Karpas-422 (cell line): ENCODE measurements around the gene OXT. TPM values are rescaled to one million over a fixed set of nuclear protein-coding genes. Genes with fewer than 3 reads are reported as not detected.
"Not testable (repeated sequence)": the region's sequence is repeated elsewhere in the genome, so short reads cannot be mapped to it uniquely, and the experiment has no call there.

Experiments
- DNase-seq: peaks from one replicate; pipeline ENCODE4 v3.0.0-alpha.2; 2015
- H2AFZ ChIP-seq: fragments of 200-600 bp; sonication (generic); 2 replicates; pipeline ENCODE4 v1.6.1; 2014; ENCODE audit warnings: antibody characterized with exemption, low read length, mixed read lengths
- H3K27ac ChIP-seq: fragments of 200-600 bp; sonication (generic); 2 replicates; pipeline ENCODE4 v1.5.1; 2014; ENCODE audit warnings: mild to moderate bottlenecking, low read length, moderate library complexity
- H3K27me3 ChIP-seq: fragments of 200-600 bp; sonication (generic); 2 replicates; pipeline ENCODE4 v1.6.1; 2014; ENCODE audit warnings: low read length, mixed read lengths
- H3K36me3 ChIP-seq: fragments of 200-600 bp; sonication (generic); 2 replicates; pipeline ENCODE4 v1.6.1; 2014; ENCODE audit warnings: low read length, mixed read lengths; ENCODE audit not compliant: insufficient read depth
- H3K4me1 ChIP-seq: fragments of 200-600 bp; sonication (generic); 2 replicates; pipeline ENCODE4 v1.6.1; 2014; ENCODE audit warnings: mild to moderate bottlenecking, low read length, mixed read lengths
- H3K4me2 ChIP-seq: fragments of 200-600 bp; sonication (generic); 2 replicates; pipeline ENCODE4 v1.6.1; 2014; ENCODE audit warnings: low read length, low read depth, mild to moderate bottlenecking; ENCODE audit not compliant: poor library complexity, severe bottlenecking
- H3K4me3 ChIP-seq: fragments of 200-600 bp; sonication (generic); 2 replicates; pipeline ENCODE4 v1.5.1; 2014; ENCODE audit warnings: mild to moderate bottlenecking, antibody characterized with exemption, low read length, mixed read lengths
- H3K79me2 ChIP-seq: fragments of 200-600 bp; sonication (generic); 2 replicates; pipeline ENCODE4 v1.6.1; 2014; ENCODE audit warnings: mild to moderate bottlenecking, low read length, mixed read lengths
- H3K9ac ChIP-seq: fragments of 200-600 bp; sonication (generic); 2 replicates; pipeline ENCODE4 v1.6.0; 2014; ENCODE audit warnings: low read length
- H3K9me2 ChIP-seq: fragments of 200-600 bp; sonication (generic), shearing (Covaris generic); replicated peaks from 2 replicates; pipeline ENCODE4 v1.6.0; 2014; ENCODE audit warnings: mild to moderate bottlenecking, low read length, moderate library complexity; ENCODE audit not compliant: insufficient read depth
- H3K9me3 ChIP-seq: fragments of 300-700, 200-600 bp; sonication (generic); 2 replicates; pipeline ENCODE4 v1.6.1; 2014; ENCODE audit warnings: low read length, mixed read lengths
- H4K20me1 ChIP-seq: fragments of 200-600 bp; sonication (generic); 2 replicates; pipeline ENCODE4 v1.6.1; 2014; ENCODE audit warnings: mild to moderate bottlenecking, antibody characterized with exemption, low read length, low read depth; ENCODE audit not compliant: insufficient read depth
- total RNA-seq: library from RNA; depleted of rRNA; stranded (reverse); fragments of >200 nt; shearing (Covaris generic); gene quantifications from 2 replicates; pipeline ENCODE4 v1.2.3, GENCODE V29; 2014; ENCODE audit warnings: low replicate concordance

The OXT gene
- total RNA-seq, 1 experiment from 2014 or later = not detected

DNA sequence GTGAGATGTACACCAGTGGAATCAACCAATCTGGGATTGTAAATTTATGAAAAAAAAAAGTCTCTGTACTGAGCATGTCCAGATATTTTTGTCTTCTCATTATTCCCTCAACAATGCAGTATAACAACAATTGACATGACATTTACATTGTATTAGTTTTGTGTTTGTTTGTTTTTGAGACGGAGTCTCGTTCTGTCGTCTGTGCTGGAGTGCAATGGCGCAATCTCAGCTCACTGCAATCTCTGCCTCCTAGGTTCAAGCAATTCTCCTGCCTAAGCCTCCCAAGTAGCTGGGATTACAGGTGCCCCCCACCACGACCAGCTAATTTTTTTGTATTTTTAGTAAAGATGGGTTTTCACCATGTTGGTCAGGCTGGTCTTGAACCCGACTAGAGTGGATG is 3.9 kb downstream of the OXT start:
- not testable (repeated sequence) for H3K4me2 ChIP-seq, DNase-seq, H3K27me3 ChIP-seq

DNA sequence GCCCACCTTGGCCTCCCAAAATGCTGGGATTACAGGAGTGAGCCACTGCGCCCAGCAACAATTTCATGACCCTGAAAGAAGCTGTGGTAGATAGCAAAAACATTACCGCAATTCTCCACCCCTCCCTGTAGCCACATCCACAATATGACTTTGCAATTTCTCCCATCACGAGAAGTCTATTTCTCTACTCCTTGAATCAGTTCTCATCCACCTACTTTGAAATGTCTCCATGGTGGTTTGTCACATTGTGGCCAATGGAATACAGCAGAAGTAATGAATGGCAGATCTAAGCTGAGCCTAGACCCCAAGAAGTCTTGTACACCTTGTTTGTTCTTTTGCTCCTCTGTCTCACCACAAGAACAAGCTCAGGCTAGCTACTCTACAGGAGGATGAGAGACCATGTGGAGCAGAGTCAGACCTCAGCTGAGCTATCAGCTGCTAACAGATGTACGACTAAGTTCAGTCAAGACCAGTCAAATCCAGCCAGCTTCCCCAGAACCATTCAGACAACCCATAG is 6.3 kb downstream of the OXT start:
- no peak overlapping the region for H3K4me2 ChIP-seq

More for the DNA sequence above, 3.9 kb downstream of the OXT start:
- not testable (repeated sequence) for H3K9ac ChIP-seq, H3K9me2 ChIP-seq, H3K4me1 ChIP-seq, H3K79me2 ChIP-seq, H3K36me3 ChIP-seq, H3K4me3 ChIP-seq, H3K27ac ChIP-seq, H2AFZ ChIP-seq, H3K9me3 ChIP-seq, H4K20me1 ChIP-seq

DNA sequence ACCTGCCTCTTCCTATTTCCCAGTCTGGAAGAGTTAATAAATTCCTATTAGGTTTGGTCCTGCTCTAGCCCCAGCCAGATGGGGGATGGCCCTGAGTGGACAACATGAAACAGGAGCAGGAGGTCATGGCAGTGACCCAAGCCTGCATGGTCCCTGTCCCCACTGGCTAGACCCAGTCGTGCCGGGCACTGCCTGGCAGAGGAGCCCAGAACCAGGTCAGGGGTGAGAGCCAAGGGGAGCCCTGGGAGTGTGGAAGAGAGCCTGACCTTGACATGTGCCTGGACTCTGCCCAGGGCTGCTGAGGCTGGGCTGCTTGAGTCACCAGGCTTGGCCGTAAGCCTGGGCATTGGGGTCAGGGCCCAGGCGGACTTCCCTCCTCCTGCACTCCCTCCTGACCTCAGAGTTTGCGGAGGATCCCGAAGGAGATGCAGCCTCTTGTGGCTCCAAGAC is 9.5 kb downstream of the OXT start:
- no peak overlapping the region for H2AFZ ChIP-seq
- no peak overlapping the region for H3K9ac ChIP-seq
- no peak overlapping the region for H3K4me3 ChIP-seq
- H3K36me3 ChIP-seq = no peaks in the 10 kb centered on the region
- H3K4me1 ChIP-seq = no peaks in the 10 kb centered on the region
- H3K4me2 ChIP-seq = no peak overlapping the region
- H3K27me3 ChIP-seq = no peaks in the 10 kb centered on the region
- no peaks in the 10 kb centered on the region for H3K79me2 ChIP-seq
- H4K20me1 ChIP-seq = no peaks in the 10 kb centered on the region
- DNase-seq = no peak
- no peaks in the 10 kb centered on the region for H3K9me2 ChIP-seq
- H3K27ac ChIP-seq = no peak overlapping the region
- no peaks in the 10 kb centered on the region for H3K9me3 ChIP-seq

More for the DNA sequence above, 6.3 kb downstream of the OXT start:
- no peaks in the 10 kb centered on the region for H4K20me1 ChIP-seq
- no peaks in the 10 kb centered on the region for H3K27me3 ChIP-seq
- H3K9ac ChIP-seq = no peak overlapping the region
- H2AFZ ChIP-seq = peak overlapping the region; percentile 2; the same call in 1 of the 2 replicates
- H3K79me2 ChIP-seq = no peaks in the 10 kb centered on the region
- no peak overlapping the region for H3K27ac ChIP-seq
- no peak overlapping the region for H3K4me3 ChIP-seq
- H3K4me1 ChIP-seq = no peaks in the 10 kb centered on the region
- no peaks in the 10 kb centered on the region for H3K36me3 ChIP-seq
- H3K9me2 ChIP-seq = no peaks in the 10 kb centered on the region
- DNase-seq = no peak
- H3K9me3 ChIP-seq = no peaks in the 10 kb centered on the region

DNA sequence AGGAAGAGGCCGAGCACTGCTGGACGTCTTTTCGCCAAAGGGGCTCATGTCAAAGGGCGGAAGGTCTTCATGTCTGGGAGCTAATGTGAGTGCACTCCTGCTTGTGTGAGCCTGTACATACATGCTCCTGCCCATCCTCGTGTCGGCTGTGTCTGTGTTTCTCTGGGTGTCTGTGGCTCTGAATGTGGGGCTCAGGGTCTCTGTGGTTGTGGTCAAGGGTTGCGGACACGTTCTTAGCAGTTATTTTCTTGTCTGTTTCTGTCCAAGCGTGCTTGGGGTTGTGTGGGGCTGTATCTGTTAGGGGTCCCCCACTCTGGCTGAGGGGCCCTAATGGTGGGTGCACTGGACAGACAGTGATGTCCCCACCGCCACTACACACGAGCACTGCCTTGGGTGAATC is 10.2 kb downstream of the OXT start:
- Histone ChIP-seq H3K9me3 (no peaks in the 10 kb centered on the region), H3K79me2 (no peaks in the 10 kb centered on the region), H3K9me2 (no peaks in the 10 kb centered on the region), H2AFZ (no peak overlapping the region), H3K4me2 (no peak overlapping the region), H3K27me3 (no peaks in the 10 kb centered on the region), H3K27ac (no peak overlapping the region), H3K36me3 (no peaks in the 10 kb centered on the region), H4K20me1 (no peaks in the 10 kb centered on the region), H3K4me3 (no peak overlapping the region), H3K9ac (no peak overlapping the region), H3K4me1 (no peaks in the 10 kb centered on the region)
- no peak for DNase-seq

DNA sequence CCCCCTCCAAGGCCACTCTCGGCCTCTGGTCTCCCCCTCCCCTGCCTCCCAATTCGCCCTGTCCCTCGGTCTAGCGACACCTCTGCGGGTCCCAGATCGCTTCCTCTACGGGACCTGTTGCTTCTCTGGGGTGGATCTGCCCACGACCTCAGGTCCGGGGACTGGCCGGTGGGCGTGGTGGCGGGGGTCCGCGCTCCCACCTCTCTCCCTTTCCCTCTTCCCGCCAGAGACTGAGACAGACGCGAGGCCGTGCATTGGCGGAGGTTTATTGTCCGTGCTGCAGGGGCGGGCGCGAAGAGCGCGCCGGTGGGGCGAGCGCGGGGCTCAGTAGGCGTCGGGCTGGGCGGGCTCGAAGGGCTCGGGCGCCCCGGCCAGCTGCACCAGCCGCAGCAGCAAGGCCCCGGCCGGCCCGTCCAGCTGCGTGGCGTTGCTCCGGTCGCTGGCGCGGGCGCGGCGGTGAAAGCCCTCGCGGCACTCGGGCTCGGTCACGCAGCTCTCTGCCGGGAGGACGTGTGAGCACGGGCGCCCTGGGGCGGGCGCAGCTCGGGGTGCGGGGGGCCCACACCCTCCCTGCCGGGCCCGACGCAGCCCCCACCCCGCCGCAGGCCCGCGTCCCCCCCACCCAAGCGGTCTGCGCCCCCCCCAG is 11.0 kb downstream of the OXT start:
- no peaks in the 10 kb centered on the region for H3K4me1 ChIP-seq
- no peaks in the 10 kb centered on the region for H3K9me3 ChIP-seq
- no peaks in the 10 kb centered on the region for H3K9me2 ChIP-seq
- DNase-seq = no peak
- no peak overlapping the region for H3K9ac ChIP-seq
- H3K4me2 ChIP-seq = no peak overlapping the region
- no peaks in the 10 kb centered on the region for H3K36me3 ChIP-seq
- no peaks in the 10 kb centered on the region for H4K20me1 ChIP-seq
- no peaks in the 10 kb centered on the region for H3K79me2 ChIP-seq
- no peak overlapping the region for H3K27ac ChIP-seq
- H3K4me3 ChIP-seq = no peak overlapping the region
- H2AFZ ChIP-seq = no peak overlapping the region
- H3K27me3 ChIP-seq = no peaks in the 10 kb centered on the region

DNA sequence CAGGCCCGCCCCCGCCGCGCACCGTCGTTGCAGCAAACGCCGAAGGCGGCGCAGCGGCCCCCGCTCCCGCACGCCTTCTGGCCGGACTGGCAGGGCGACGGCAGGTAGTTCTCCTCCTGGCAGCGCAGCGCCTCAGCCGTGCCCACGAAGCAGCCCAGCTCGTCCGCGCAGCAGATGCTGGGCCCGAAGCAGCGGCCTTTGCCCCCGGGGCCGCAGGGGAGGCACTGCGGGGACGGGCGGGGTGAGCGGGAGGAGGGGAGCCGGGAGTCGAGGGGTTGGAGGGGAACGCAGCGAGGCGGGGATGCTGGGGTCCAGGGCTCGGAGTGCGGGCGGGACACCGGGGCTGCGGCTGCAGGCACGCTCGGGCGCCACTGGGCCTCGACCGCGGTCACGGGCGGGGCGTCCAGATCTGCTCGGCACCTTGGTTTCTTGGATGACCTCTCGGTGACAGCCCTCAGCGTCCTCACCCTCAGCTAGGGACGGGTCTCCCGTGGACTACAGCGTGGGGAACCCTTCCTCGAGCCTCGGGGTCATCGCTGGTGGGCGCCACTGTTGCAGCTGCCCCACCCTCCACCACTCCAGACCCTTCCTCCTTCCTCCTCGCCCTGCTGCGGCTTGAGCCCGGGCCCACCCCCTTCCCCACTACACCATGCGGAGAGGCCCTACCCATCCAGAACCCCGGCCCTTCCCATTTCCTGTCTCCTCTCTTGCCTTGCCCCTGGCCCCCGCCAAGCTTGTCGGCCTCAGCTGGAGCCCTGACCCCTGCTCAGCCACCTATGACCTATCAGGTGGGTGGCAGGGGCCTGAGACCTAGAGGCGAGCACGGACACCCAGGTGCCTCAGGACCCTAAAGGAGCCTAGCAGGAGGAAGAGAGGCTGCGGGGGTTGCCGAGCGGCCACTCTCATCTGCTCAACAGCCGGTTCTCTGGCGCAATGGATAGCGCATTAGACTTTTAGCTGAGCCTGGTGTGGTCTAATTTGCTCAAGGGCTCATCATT is 11.8 kb downstream of the OXT start:
- H3K4me3 ChIP-seq = no peak overlapping the region
- H2AFZ ChIP-seq = no peak overlapping the region
- H3K4me2 ChIP-seq = no peak overlapping the region
- no peaks in the 10 kb centered on the region for H3K79me2 ChIP-seq
- no peaks in the 10 kb centered on the region for H3K4me1 ChIP-seq
- H3K27me3 ChIP-seq = no peaks in the 10 kb centered on the region
- no peak overlapping the region for H3K9ac ChIP-seq
- no peaks in the 10 kb centered on the region for H4K20me1 ChIP-seq
- H3K27ac ChIP-seq = no peak overlapping the region
- H3K9me2 ChIP-seq = no peaks in the 10 kb centered on the region
- H3K9me3 ChIP-seq = no peaks in the 10 kb centered on the region
- DNase-seq = no peak
- H3K36me3 ChIP-seq = no peaks in the 10 kb centered on the region

DNA sequence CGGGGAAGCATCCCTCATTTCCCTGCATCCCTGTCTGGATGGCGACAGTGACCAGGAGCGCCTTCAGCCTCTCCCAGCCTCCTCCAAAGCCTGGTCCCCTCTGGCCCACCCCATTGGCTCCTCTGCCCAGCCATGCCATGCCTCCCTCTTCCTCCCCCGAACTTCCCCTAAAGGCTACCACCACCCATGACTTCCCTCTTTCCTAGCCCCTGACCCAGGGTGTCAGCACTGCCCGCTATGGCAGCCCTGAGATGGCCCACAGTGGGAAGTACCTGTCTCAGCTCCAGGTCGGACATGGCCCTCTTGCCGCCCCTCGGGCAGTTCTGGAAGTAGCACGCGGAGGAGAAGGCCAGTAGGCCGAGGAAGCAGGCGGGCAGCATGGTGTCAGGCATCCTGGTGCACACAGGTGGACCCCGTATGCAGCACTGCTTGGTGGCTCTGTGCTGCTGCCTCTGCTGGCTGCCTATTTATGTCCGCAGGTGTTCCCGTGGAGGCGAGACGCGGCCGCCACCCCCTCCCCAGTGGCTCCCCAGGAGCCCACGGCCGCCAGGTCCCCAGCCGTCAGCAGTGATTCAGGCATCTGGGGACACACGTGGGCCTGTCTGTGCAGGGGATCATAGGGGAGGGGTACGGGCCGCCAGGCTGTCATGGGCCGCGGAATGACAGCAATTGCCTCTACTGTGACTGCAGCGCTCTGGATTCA is 13.0 kb downstream of the OXT start, which contains the start of gene AVP:
AVP (minus strand) TSS at position 442 of the 703 bp plus-strand sequence; CDS start at position 392, 50 bp downstream.
- no peaks in the 10 kb centered on the region for H4K20me1 ChIP-seq
- H3K79me2 ChIP-seq = no peaks in the 10 kb centered on the region
- H2AFZ ChIP-seq = no peak within 1 kb of the TSS
- no peak for DNase-seq
- H3K4me1 ChIP-seq = no peaks in the 10 kb centered on the region
- H3K9me2 ChIP-seq = no peaks in the 10 kb centered on the region
- H3K9me3 ChIP-seq = no peaks in the 10 kb centered on the region
- H3K27ac ChIP-seq = no peak within 1 kb of the TSS
- H3K27me3 ChIP-seq = no peaks in the 10 kb centered on the region
- H3K9ac ChIP-seq = no peak within 1 kb of the TSS
- no peak within 1 kb of the TSS for H3K4me2 ChIP-seq
- H3K4me3 ChIP-seq = no peak within 1 kb of the TSS
- no peaks in the 10 kb centered on the region for H3K36me3 ChIP-seq

DNA sequence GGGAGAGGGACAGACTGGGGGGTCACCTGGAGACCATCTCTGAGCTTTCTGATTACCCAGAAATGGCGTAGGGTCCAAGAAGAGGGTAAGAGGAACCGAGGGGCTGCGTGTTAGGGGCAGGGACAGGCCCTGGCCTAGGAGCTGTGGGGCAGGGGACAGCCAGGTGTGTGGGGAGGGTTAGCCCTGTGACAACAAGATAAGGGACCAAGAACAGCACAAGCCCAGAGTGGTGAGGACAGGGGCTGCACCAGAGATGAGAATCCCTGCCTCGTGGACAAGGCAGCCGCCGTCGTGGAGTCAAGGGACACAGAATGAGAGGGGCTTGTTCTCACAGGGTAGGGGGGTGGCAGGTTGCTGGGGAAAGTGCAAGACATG is 13.6 kb downstream of the OXT start:
- no peaks in the 10 kb centered on the region for H4K20me1 ChIP-seq
- H3K9me2 ChIP-seq = no peaks in the 10 kb centered on the region
- no peaks in the 10 kb centered on the region for H3K79me2 ChIP-seq
- no peaks in the 10 kb centered on the region for H3K36me3 ChIP-seq
- H3K27ac ChIP-seq = no peak overlapping the region
- H2AFZ ChIP-seq = no peak overlapping the region
- no peak overlapping the region for H3K9ac ChIP-seq
- no peaks in the 10 kb centered on the region for H3K9me3 ChIP-seq
- H3K4me2 ChIP-seq = no peak overlapping the region
- no peaks in the 10 kb centered on the region for H3K4me1 ChIP-seq
- H3K27me3 ChIP-seq = no peaks in the 10 kb centered on the region
- DNase-seq = no peak
- H3K4me3 ChIP-seq = no peak overlapping the region
